PC-9 (cell line): Measurements from ENCODE around the gene FMO4. TPM values are rescaled to one million over a fixed set of nuclear protein-coding genes. Genes with fewer than 3 reads are reported as not detected.

Experiments used
- BruUV-seq: library from RNA; stranded (reverse); fragments of 400-500 nt; replicated peaks from 2 replicates; lab custom pipeline; 2021; lab: Mats Ljungman, UMichigan
- CTCF ChIA-PET: fragments of 300-600 bp; sonication (Branson Sonifier 250); formaldehyde crosslinking; loops from one replicate; lab custom pipeline; 2022; ENCODE audit warnings: antibody characterized with exemption; lab: Charles Lee
- POLR2A ChIA-PET: fragments of 300-600 bp; sonication (Branson Sonifier 250); formaldehyde crosslinking; loops from one replicate; lab custom pipeline; 2022; ENCODE audit warnings: antibody characterized with exemption; ENCODE audit not compliant: unreplicated experiment; lab: Charles Lee
- DNase-seq, 2 experiments: peaks; one replicate each; pipeline versions ENCODE4 v3.0.0 to v3.0.0-alpha.2; 2015 to 2022; ENCODE audit warnings: mixed read lengths in 1 of 2
- H2AFZ ChIP-seq: fragments of 200-600 bp; sonication (generic); 2 replicates; pipeline ENCODE4 v1.8.1; 2017; ENCODE audit warnings: antibody characterized with exemption
- H3F3A ChIP-seq: fragments of 200-600 bp; sonication (generic); 2 replicates; pipeline ENCODE4 v1.8.1; 2017; ENCODE audit warnings: antibody characterized with exemption, mild to moderate bottlenecking, low read depth; ENCODE audit not compliant: insufficient read depth
- H3K27ac ChIP-seq: fragments of 200-600 bp; sonication (generic); 2 replicates; pipeline ENCODE4 v1.6.1; 2016; ENCODE audit warnings: mixed run types
- H3K27me3 ChIP-seq: fragments of 200-600 bp; sonication (generic); 2 replicates; pipeline ENCODE4 v1.6.1; 2016; ENCODE audit warnings: low read depth, mixed run types; ENCODE audit not compliant: insufficient read depth
- H3K36me3 ChIP-seq: fragments of 200-600 bp; sonication (generic); 2 replicates; pipeline ENCODE4 v1.6.1; 2016; ENCODE audit warnings: low read depth, mixed run types
- H3K4me1 ChIP-seq: fragments of 200-600 bp; sonication (generic); replicated peaks from 2 replicates; pipeline ENCODE4 v1.6.1; 2016; ENCODE audit warnings: mixed run types; ENCODE audit not compliant: insufficient read depth
- H3K4me2 ChIP-seq: fragments of 200-600 bp; sonication (generic); 2 replicates; pipeline ENCODE4 v1.6.1; 2017; ENCODE audit warnings: mixed run types
- H3K4me3 ChIP-seq: fragments of 200-600 bp; sonication (generic); 2 replicates; pipeline ENCODE4 v1.6.1; 2016; ENCODE audit warnings: mixed run types
- H3K79me2 ChIP-seq: fragments of 200-600 bp; sonication (generic); 2 replicates; pipeline ENCODE4 v1.6.1; 2017; ENCODE audit warnings: low read depth, mixed run types
- H3K9me2 ChIP-seq: fragments of 200-600 bp; sonication (generic); 2 replicates; pipeline ENCODE4 v1.8.1; 2017; ENCODE audit warnings: mild to moderate bottlenecking; ENCODE audit not compliant: insufficient read depth
- H3K9me3 ChIP-seq: fragments of 200-600 bp; sonication (generic); 2 replicates; pipeline ENCODE4 v1.8.1; 2016; ENCODE audit warnings: low read depth; ENCODE audit not compliant: insufficient read depth
- H4K20me1 ChIP-seq: fragments of 200-600 bp; sonication (generic); 2 replicates; pipeline ENCODE4 v1.8.1; 2017; ENCODE audit not compliant: insufficient read depth
- EZH2 ChIP-seq: fragments of 200-600 bp; sonication (generic); IDR thresholded peaks from 2 replicates; pipeline ENCODE4 v1.8.0; 2017; ENCODE audit warnings: antibody characterized with exemption, low read depth
- intact Hi-C: fragments of 100-400 bp; cut with micrococcal nuclease; formaldehyde crosslinking; loops from one replicate; pipeline ENCODE4 v1.10.0; 2022; ENCODE audit not compliant: unreplicated experiment
- total RNA-seq: library from RNA; stranded (reverse); gene quantifications from 2 replicates; pipeline ENCODE4 v1.2.3, GENCODE V29; 2021
- TF ChIP-seq, protein P1 (sequence below): fragments of 200-600 bp; sonication (generic); conservative IDR thresholded peaks from 2 replicates; pipeline ENCODE4 v1.6.1; 2017; ENCODE audit warnings: mixed run types, antibody characterized with exemption, mild to moderate bottlenecking, moderate library complexity

The FMO4 gene
- total RNA-seq, 1 experiment from 2014 or later, result 0.61 TPM

DNA sequence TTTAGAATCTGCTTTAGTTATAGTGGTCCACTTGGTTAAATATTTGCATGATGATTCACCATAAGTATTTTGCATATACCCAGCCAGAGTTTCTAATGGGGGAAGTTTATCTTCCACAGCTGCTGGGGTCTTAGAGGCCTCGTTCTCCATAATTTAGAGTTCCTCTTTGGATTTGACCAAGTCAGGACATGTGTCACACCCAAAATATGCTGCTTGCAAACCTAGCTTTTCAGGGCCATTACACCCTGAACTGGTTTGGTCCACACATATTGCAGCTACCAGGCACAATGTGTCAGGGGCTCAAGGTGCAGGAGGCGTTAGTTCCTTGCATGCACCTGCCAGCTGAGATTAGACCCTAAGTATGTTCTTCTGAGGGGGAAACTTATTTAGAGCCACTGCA is 17.1 kb upstream of the FMO4 start:
- H3K27me3 ChIP-seq, result no peaks in the 10 kb centered on the region
- CTCF ChIA-PET, result no interaction called here
- no peaks in the 10 kb centered on the region for H3K79me2 ChIP-seq
- no peaks in the 10 kb centered on the region for H3K9me3 ChIP-seq
- POLR2A ChIA-PET, result no interaction called here
- no peaks in the 10 kb centered on the region for H4K20me1 ChIP-seq
- H2AFZ ChIP-seq, result no peak overlapping the region
- H3K9me2 ChIP-seq, result no peaks in the 10 kb centered on the region
- DNase-seq, result no peak
- H3K4me1 ChIP-seq, result no peaks in the 10 kb centered on the region
- TF ChIP-seq EZH2, result no peak
- TF ChIP-seq, protein P1, sequence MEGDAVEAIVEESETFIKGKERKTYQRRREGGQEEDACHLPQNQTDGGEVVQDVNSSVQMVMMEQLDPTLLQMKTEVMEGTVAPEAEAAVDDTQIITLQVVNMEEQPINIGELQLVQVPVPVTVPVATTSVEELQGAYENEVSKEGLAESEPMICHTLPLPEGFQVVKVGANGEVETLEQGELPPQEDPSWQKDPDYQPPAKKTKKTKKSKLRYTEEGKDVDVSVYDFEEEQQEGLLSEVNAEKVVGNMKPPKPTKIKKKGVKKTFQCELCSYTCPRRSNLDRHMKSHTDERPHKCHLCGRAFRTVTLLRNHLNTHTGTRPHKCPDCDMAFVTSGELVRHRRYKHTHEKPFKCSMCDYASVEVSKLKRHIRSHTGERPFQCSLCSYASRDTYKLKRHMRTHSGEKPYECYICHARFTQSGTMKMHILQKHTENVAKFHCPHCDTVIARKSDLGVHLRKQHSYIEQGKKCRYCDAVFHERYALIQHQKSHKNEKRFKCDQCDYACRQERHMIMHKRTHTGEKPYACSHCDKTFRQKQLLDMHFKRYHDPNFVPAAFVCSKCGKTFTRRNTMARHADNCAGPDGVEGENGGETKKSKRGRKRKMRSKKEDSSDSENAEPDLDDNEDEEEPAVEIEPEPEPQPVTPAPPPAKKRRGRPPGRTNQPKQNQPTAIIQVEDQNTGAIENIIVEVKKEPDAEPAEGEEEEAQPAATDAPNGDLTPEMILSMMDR, result no peak
- H3K27ac ChIP-seq, result no peak overlapping the region
- no peaks in the 10 kb centered on the region for H3K36me3 ChIP-seq
- intact Hi-C loops, result no loop called here
- no TSS peak for BruUV-seq
- no peak overlapping the region for H3K4me3 ChIP-seq
- H3K4me2 ChIP-seq, result no peak overlapping the region
- H3F3A ChIP-seq, result no peaks in the 10 kb centered on the region

DNA sequence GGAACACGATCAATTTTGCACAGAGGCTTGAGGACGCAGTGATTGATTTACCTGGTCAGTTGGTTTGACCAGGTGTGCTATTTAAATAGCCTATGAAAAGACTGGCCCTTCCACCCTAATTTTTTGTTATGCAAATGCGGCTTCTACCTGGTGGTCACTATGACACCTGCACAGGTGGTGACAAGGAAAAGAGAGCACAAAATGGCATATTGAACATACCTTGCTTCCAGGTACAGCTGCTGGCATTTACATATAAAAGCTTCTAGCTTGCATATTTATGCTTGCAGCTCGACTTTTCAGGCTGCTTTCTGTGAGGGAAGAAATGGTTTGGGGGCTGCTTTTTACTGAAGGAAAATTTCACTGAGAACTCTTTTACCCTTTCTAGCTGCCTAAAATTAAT is 15.3 kb upstream of the FMO4 start:
- no peak for DNase-seq
- no peaks in the 10 kb centered on the region for H3K9me3 ChIP-seq
- H3K9me2 ChIP-seq, result no peaks in the 10 kb centered on the region
- no peaks in the 10 kb centered on the region for H3F3A ChIP-seq
- no peaks in the 10 kb centered on the region for H3K36me3 ChIP-seq
- H2AFZ ChIP-seq, result no peak overlapping the region
- no peak overlapping the region for H3K4me3 ChIP-seq
- no peak overlapping the region for H3K27ac ChIP-seq
- H4K20me1 ChIP-seq, result no peaks in the 10 kb centered on the region
- CTCF ChIA-PET, result no interaction called here
- POLR2A ChIA-PET, result no interaction called here
- H3K4me1 ChIP-seq, result no peaks in the 10 kb centered on the region
- intact Hi-C loops, result no loop called here
- no peaks in the 10 kb centered on the region for H3K79me2 ChIP-seq
- H3K4me2 ChIP-seq, result no peak overlapping the region
- no TSS peak for BruUV-seq
- TF ChIP-seq, protein P1, result no peak
- TF ChIP-seq EZH2, result no peak
- H3K27me3 ChIP-seq, result no peaks in the 10 kb centered on the region

DNA sequence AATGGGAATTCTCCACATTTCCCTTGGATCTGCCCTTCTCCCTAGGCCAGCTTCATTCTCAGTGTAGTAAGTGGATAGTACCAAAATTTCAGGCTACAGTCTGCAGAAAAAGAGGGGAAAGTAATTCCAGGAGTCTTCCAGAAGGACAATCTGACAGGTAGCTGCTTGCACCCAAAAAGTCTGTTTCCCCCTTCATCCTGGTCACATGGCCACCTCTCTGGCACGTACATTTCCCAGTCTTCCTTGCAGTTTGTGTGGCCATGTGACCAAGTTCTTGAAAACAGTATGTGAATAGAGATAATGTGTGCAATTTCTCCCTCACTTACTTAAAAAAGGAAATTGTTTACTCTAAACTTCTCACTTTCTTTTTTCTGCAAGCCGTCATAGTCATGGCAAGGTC is 14.6 kb upstream of the FMO4 start:
- Histone ChIP-seq H3K9me3 (no peaks in the 10 kb centered on the region), H3K9me2 (no peaks in the 10 kb centered on the region), H4K20me1 (no peaks in the 10 kb centered on the region), H3K27ac (no peak overlapping the region), H3F3A (no peaks in the 10 kb centered on the region), H3K79me2 (no peaks in the 10 kb centered on the region), H3K4me2 (no peak overlapping the region), H3K4me1 (no peaks in the 10 kb centered on the region), H3K4me3 (no peak overlapping the region), H2AFZ (no peak overlapping the region), H3K27me3 (no peaks in the 10 kb centered on the region), H3K36me3 (no peaks in the 10 kb centered on the region)
- ChIA-PET CTCF (no interaction called here), POLR2A (no interaction called here)
- BruUV-seq, result no TSS peak
- intact Hi-C loops, result no loop called here
- TF ChIP-seq EZH2, result no peak
- TF ChIP-seq, protein P1, result no peak
- DNase-seq, result no peak
